MG63 (cell line): Measurements from ENCODE around the gene TRAPPC8. TPM values are rescaled to one million over a fixed set of nuclear protein-coding genes. Genes with fewer than 3 reads are reported as not detected.
"Not testable (repeated sequence)": the region's sequence is repeated elsewhere in the genome, so short reads cannot be mapped to it uniquely, and the experiment has no call there.

ENCODE experiments used
- DNase-seq: peaks from one replicate; pipeline ENCODE4 v3.0.0-alpha.2; 2020
- H3K27me3 ChIP-seq: fragments of 250-450 bp; sonication (Bioruptor Pico); 2 replicates; pipeline ENCODE4 v1.5.1; 2020; ENCODE audit warnings: mild to moderate bottlenecking, moderate library complexity
- H3K36me3 ChIP-seq: fragments of 250-450 bp; sonication (Bioruptor Pico); 2 replicates; pipeline ENCODE4 v1.5.1; 2020; ENCODE audit warnings: mild to moderate bottlenecking, moderate library complexity
- H3K4me3 ChIP-seq: fragments of 250-450 bp; sonication (Bioruptor Pico); 2 replicates; pipeline ENCODE4 v1.5.1; 2020; ENCODE audit warnings: mild to moderate bottlenecking, moderate library complexity
- H3K9me3 ChIP-seq: fragments of 250-450 bp; sonication (Bioruptor Pico); 2 replicates; pipeline ENCODE4 v1.5.1; 2020; ENCODE audit warnings: mild to moderate bottlenecking, moderate library complexity
- total RNA-seq: library from RNA; depleted of rRNA; stranded (reverse); fragments of >200 nt; shearing (Covaris generic); gene quantifications from 2 replicates; pipeline ENCODE4 v1.2.3, GENCODE V29; 2014; ENCODE audit warnings: low replicate concordance

Gene TRAPPC8
- total RNA-seq, 1 experiment from 2014 or later, result 40.7 TPM

- DNase-seq, H3K4me3 ChIP-seq, H3K27me3 ChIP-seq, H3K9me3 ChIP-seq: not testable (repeated sequence)
- peaks cover 23% of the 10 kb centered on the region for H3K36me3 ChIP-seq
Observed at GRCh38 chr18:31899771-31900170, 43.2 kb downstream of the TRAPPC8 start.

DNA sequence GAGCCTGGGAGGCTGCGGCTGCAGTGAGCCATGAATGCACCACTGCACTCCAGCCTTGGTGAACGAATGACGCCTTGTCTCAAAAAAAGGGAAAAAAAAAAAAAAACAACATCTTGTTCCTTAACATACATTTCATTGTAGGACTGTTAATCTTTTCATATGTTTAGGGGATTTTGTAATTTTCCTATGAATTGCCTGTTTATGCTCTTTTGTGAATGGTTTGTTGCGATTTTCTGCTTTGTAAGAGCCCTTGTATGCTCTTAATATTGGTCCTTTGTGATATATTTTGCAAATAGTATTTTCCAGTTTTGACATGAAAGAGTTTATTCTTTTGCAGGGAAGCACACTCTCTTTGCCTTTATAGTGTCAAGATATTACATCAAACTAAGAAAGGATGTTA is 50.0 kb downstream of the TRAPPC8 start:
- H3K9me3 ChIP-seq, result no peaks in the 10 kb centered on the region
- H3K36me3 ChIP-seq, result peaks cover 52% of the 10 kb centered on the region
- H3K4me3 ChIP-seq, result no peak overlapping the region
- no peak for DNase-seq
- no peaks in the 10 kb centered on the region for H3K27me3 ChIP-seq

DNA sequence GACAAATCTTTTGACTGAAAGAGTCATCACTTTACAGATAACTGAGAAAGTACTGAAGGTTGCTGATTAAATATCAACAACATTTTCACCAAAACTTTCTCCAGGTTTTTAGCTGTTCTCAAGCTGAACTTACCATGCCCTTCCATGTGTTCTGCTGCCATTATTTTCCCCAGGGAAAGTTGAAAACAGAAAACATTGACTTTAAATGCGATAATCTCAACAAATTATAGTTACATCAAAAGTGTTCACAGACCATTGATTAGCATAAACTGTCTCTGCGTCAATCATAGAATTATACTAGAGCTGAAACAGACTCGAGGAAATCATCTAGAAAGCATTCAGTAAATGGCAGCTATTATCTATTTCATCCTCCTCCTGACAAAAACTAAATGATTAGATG is 51.4 kb downstream of the TRAPPC8 start:
- Histone ChIP-seq H3K9me3 (no peaks in the 10 kb centered on the region), H3K27me3 (no peaks in the 10 kb centered on the region), H3K36me3 (peaks cover 49% of the 10 kb centered on the region), H3K4me3 (no peak overlapping the region)
- no peak for DNase-seq

DNA sequence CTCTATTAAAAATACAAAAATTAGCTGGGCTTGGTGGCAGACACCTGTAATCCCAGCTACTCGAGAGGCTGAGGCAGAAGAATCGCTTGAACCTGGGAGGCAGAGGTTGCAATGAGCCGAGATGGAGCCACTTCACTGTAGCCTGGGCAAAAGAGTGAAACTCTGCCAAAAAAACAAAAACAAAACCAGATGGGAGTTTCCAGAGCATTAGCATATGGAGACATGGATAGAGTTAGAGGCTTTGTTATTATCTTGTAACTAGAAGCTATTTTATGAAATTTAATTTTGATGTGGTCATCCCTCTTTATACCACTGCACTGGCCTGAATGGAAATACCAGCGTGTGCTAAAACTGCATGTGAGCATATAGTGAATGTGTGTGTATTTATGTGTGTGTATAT is 58.9 kb downstream of the TRAPPC8 start:
- no peak for DNase-seq
- H3K36me3 ChIP-seq, result peaks cover 30% of the 10 kb centered on the region
- H3K9me3 ChIP-seq, result peaks cover 9% of the 10 kb centered on the region
- H3K27me3 ChIP-seq, result no peaks in the 10 kb centered on the region
- H3K4me3 ChIP-seq, result no peak overlapping the region

- H3K36me3 ChIP-seq, result peaks cover 27% of the 10 kb centered on the region
- H3K9me3 ChIP-seq, result peaks cover 9% of the 10 kb centered on the region
- no peak for DNase-seq
- H3K27me3 ChIP-seq, result no peaks in the 10 kb centered on the region
- H3K4me3 ChIP-seq, result no peak overlapping the region
Observed at GRCh38 chr18:31880186-31880898, 62.6 kb downstream of the TRAPPC8 start.

GRCh38 chr18:31878358-31878757 is 64.6 kb downstream of the TRAPPC8 start:
- H3K9me3 ChIP-seq, result peaks cover 9% of the 10 kb centered on the region
- H3K27me3 ChIP-seq, result no peaks in the 10 kb centered on the region
- no peak for DNase-seq
- peaks cover 24% of the 10 kb centered on the region for H3K36me3 ChIP-seq
- H3K4me3 ChIP-seq, result no peak overlapping the region

- Histone ChIP-seq H3K27me3 (no peaks in the 10 kb centered on the region), H3K36me3 (peaks cover 24% of the 10 kb centered on the region), H3K9me3 (peaks cover 9% of the 10 kb centered on the region), H3K4me3 (no peak overlapping the region)
- no peak for DNase-seq
Observed at GRCh38 chr18:31877900-31878299, 65.0 kb downstream of the TRAPPC8 start.

DNA sequence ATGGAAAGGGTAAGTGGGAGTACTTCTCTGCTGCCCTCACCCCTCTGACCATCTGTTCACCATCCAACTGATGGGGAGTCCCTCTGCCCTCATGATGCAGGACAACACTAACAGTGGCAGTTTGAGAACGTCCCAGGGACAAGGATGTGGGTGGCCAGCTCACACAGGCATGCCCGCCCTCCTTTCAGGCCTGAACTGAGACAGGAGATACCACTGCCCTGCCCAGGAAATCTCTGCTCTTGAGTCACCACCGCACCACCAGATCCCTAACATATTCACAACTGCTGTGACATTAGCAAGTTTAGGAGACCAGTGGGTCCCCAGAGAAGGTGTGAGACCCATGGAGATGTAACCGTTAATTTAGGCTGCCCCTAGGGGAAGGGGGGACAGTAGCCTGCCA is 66.2 kb downstream of the TRAPPC8 start:
- peaks cover 6% of the 10 kb centered on the region for H3K9me3 ChIP-seq
- peaks cover 21% of the 10 kb centered on the region for H3K36me3 ChIP-seq
- no peaks in the 10 kb centered on the region for H3K27me3 ChIP-seq
- H3K4me3 ChIP-seq, result no peak overlapping the region
- DNase-seq, result no peak

GRCh38 chr18:31875301-31875700 is 67.6 kb downstream of the TRAPPC8 start:
- no peak for DNase-seq
- Histone ChIP-seq H3K36me3 (peaks cover 21% of the 10 kb centered on the region), H3K9me3 (peaks cover 2% of the 10 kb centered on the region), H3K4me3 (no peak overlapping the region), H3K27me3 (no peaks in the 10 kb centered on the region)

GRCh38 chr18:31863103-31863502 is 79.8 kb downstream of the TRAPPC8 start:
- no peaks in the 10 kb centered on the region for H3K9me3 ChIP-seq
- H3K36me3 ChIP-seq, result peaks cover 22% of the 10 kb centered on the region

DNA sequence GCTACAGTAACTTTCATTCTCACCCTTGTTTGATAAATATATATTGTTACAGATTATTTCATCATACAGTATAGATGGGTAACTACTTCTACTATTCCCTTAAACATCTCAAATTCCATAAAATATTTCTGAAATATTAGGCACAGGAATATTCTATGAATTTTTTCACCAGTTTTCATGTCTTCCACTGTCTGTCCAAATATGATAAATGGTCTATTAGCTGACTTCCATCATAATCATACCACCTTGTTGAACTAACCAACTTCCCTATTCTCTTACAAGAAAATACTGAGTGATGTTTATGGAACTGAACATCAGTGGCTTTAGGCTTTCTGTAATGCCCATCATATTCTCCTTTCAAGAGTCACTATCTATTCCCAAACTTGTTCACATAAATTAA is 82.4 kb downstream of the TRAPPC8 start:
- H3K4me3 ChIP-seq, result no peak overlapping the region
- H3K27me3 ChIP-seq, result no peaks in the 10 kb centered on the region
- DNase-seq, result no peak
- no peaks in the 10 kb centered on the region for H3K9me3 ChIP-seq
- H3K36me3 ChIP-seq, result peaks cover 28% of the 10 kb centered on the region

More at GRCh38 chr18:31863103-31863502, 79.8 kb downstream of the TRAPPC8 start:
- no peaks in the 10 kb centered on the region for H3K27me3 ChIP-seq
- no peak overlapping the region for H3K4me3 ChIP-seq
- DNase-seq, result no peak

- H3K4me3 ChIP-seq, result no peak overlapping the region
- no peaks in the 10 kb centered on the region for H3K9me3 ChIP-seq
- DNase-seq, result no peak
- peaks cover 23% of the 10 kb centered on the region for H3K36me3 ChIP-seq
- no peaks in the 10 kb centered on the region; the same call in 1 of the 2 replicates for H3K27me3 ChIP-seq
Observed at GRCh38 chr18:31857526-31858106, 85.3 kb downstream of the TRAPPC8 start.

- DNase-seq, result no peak
- no peaks in the 10 kb centered on the region for H3K9me3 ChIP-seq
- H3K4me3 ChIP-seq, result no peak overlapping the region
- no peaks in the 10 kb centered on the region; the same call in 1 of the 2 replicates for H3K27me3 ChIP-seq
- H3K36me3 ChIP-seq, result peaks cover 18% of the 10 kb centered on the region
Observed at GRCh38 chr18:31850844-31851243, 92.1 kb downstream of the TRAPPC8 start.

DNA sequence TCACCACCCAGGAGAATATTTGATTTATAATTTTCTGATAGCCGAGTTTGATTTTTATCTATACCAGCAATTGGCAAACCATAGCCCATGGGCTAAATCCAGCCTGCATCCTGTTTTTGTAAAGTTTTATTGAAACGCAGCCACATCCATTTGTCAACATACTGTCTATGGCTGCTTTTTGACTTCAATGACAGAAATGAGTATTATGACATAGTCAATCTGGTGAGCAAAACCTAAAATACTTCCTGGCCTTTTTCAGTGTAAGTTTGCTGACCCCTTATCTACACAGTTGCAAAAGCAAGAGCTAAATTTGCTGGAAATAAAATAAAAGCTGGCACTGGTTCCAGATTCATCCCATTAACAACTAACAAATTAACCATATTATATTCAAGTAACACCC is 102.4 kb downstream of the TRAPPC8 start:
- no peak for DNase-seq
- H3K4me3 ChIP-seq, result no peak overlapping the region
- no peaks in the 10 kb centered on the region for H3K27me3 ChIP-seq
- no peaks in the 10 kb centered on the region for H3K9me3 ChIP-seq
- H3K36me3 ChIP-seq, result peaks cover 20% of the 10 kb centered on the region

DNA sequence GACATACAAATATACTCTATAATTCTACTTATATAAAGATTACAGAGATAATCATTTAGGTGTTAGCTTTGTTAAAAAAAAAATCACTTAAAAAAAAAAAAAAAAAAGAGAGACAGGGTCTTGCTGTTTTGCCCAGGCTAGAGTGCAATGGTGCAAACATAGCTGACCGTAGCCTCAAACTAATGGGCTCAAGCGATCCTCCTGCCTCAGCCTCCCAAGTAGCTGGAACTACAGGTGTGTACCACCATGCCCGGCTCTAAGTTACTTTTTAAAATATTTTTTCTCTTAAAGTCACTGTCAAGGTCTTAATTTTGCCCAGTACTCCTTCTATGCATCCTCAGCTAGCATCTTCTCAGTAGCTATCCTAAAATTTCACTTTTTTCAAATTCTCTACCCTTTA is 105.0 kb downstream of the TRAPPC8 start:
- no peak overlapping the region for H3K4me3 ChIP-seq
- no peaks in the 10 kb centered on the region for H3K9me3 ChIP-seq
- H3K36me3 ChIP-seq, result peaks cover 16% of the 10 kb centered on the region
- no peak for DNase-seq
- H3K27me3 ChIP-seq, result no peaks in the 10 kb centered on the region

- H3K27me3 ChIP-seq, result no peaks in the 10 kb centered on the region
- H3K36me3 ChIP-seq, result peaks cover 18% of the 10 kb centered on the region
- H3K9me3 ChIP-seq, result no peaks in the 10 kb centered on the region
- H3K4me3 ChIP-seq, result no peak overlapping the region
- DNase-seq, result no peak
Observed at GRCh38 chr18:31835528-31836133, 107.3 kb downstream of the TRAPPC8 start.

GRCh38 chr18:31831903-31832302 is 111.0 kb downstream of the TRAPPC8 start:
- no peak overlapping the region for H3K4me3 ChIP-seq
- peaks cover 29% of the 10 kb centered on the region for H3K36me3 ChIP-seq
- H3K27me3 ChIP-seq, result no peaks in the 10 kb centered on the region
- DNase-seq, result no peak
- H3K9me3 ChIP-seq, result no peaks in the 10 kb centered on the region

DNA sequence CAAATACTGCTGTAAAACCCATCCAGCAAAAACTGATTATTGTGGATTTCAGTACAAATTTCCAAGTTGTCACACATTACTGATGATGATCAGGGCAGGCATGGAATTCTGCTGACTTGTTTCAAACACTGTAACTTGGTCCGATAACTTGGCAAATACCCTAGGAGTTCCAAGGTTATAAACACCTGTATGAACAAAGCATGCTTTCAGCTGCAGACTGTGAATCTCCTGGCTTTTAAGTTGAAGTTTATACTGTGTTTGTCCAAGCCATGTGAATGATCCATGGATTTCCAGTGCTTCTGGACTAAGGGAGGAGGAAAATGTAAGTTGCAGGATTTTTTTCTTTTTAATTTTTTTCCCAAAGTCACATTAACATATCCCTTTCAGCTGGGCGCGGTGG is 112.2 kb downstream of the TRAPPC8 start:
- Histone ChIP-seq H3K36me3 (peaks cover 20% of the 10 kb centered on the region), H3K9me3 (no peaks in the 10 kb centered on the region), H3K4me3 (no peak overlapping the region), H3K27me3 (no peaks in the 10 kb centered on the region)
- no peak for DNase-seq
